Esophagus squamous epithelium (tissue), 4 donors: ENCODE data around the gene GLTP.

Experiments
- POLR2A ChIP-seq, 4 donors: fragments of 450-650 bp; IDR thresholded peaks; one replicate each; pipeline ENCODE4 v1.6.1; 2017; ENCODE audit warnings: antibody characterized with exemption in 4 of 4, mild to moderate bottlenecking in 4 of 4, moderate library complexity in 3 of 4
- TF ChIP-seq, protein P1 (sequence below), 6 experiments: fragments of 450-650 bp in 4 of 6; fragments of 200-600 bp in 2 of 6; sonication (generic) in 2 of 6; IDR thresholded peaks; one replicate each; pipeline ENCODE4 v1.5.1; 2016 to 2019; ENCODE audit warnings: antibody characterized with exemption in 6 of 6, mild to moderate bottlenecking in 4 of 6, moderate library complexity in 4 of 6

DNA sequence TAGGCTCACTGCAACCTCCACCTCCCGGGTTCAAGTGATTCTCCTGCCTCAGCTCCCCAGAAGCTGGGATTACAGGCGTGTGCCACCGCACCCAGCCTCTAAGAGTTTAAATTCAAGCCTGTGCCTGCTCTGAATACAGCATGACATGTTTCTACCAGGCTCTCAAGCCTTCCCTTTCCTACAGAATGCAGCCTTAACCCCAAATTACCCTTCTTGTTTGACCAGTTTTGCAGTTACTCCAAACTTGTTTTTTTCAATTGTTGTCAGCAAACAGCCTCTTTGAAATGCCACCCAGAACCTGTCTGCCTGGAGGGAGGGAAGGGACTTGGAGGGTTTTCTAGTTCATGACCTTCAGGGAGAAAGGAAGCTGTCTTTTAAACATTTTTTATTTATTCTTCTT is 15.4 kb downstream of the GLTP start:
- TF ChIP-seq, protein P1, sequence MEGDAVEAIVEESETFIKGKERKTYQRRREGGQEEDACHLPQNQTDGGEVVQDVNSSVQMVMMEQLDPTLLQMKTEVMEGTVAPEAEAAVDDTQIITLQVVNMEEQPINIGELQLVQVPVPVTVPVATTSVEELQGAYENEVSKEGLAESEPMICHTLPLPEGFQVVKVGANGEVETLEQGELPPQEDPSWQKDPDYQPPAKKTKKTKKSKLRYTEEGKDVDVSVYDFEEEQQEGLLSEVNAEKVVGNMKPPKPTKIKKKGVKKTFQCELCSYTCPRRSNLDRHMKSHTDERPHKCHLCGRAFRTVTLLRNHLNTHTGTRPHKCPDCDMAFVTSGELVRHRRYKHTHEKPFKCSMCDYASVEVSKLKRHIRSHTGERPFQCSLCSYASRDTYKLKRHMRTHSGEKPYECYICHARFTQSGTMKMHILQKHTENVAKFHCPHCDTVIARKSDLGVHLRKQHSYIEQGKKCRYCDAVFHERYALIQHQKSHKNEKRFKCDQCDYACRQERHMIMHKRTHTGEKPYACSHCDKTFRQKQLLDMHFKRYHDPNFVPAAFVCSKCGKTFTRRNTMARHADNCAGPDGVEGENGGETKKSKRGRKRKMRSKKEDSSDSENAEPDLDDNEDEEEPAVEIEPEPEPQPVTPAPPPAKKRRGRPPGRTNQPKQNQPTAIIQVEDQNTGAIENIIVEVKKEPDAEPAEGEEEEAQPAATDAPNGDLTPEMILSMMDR (IDR thresholded peaks at IDR 0.05) = no peak
- TF ChIP-seq POLR2A (IDR thresholded peaks at IDR 0.05) = no peak
